NT2/D1 (cell line): ENCODE measurements around the gene MYO1E.

Experiments used
- DNase-seq: peaks from one replicate; pipeline ENCODE4 v3.0.0-alpha.2; 2011; ENCODE audit warnings: low read depth, low spot score
- H3K27me3 ChIP-seq: 2 replicates; pipeline ENCODE4 v1.6.0; 2011; ENCODE audit warnings: mild to moderate bottlenecking; ENCODE audit not compliant: insufficient read length, insufficient read depth
- H3K36me3 ChIP-seq: 2 replicates; pipeline ENCODE4 v1.6.1; 2011; ENCODE audit warnings: mild to moderate bottlenecking, low read length, mixed read lengths; ENCODE audit not compliant: insufficient read depth, insufficient read length
- H3K4me1 ChIP-seq: 2 replicates; pipeline ENCODE4 v1.5.1; 2011; ENCODE audit not compliant: insufficient read depth, insufficient read length
- H3K4me3 ChIP-seq: 2 replicates; pipeline ENCODE4 v1.5.1; 2011; ENCODE audit warnings: low read depth; ENCODE audit not compliant: insufficient read length
- H3K9ac ChIP-seq: 2 replicates; pipeline ENCODE4 v1.6.0; 2011; ENCODE audit warnings: low read depth; ENCODE audit not compliant: insufficient read length
- H3K9me3 ChIP-seq: 2 replicates; pipeline ENCODE4 v1.5.1; 2011; ENCODE audit warnings: mild to moderate bottlenecking, low read length; ENCODE audit not compliant: insufficient read depth
- SUZ12 ChIP-seq: IDR thresholded peaks from 2 replicates; pipeline ENCODE4 v1.6.1; 2011; ENCODE audit not compliant: insufficient read length, insufficient read depth; ENCODE audit errors: extremely low read depth
- YY1 ChIP-seq: IDR thresholded peaks from 2 replicates; pipeline ENCODE4 v1.6.1; 2011; ENCODE audit not compliant: insufficient read length, insufficient read depth
- ZNF274 ChIP-seq: IDR thresholded peaks from 2 replicates; pipeline ENCODE4 v1.6.1; 2011; ENCODE audit warnings: mild to moderate bottlenecking, low read depth, low read length

Gene MYO1E

GRCh38 chr15:59296181-59296617 is 76.5 kb downstream of the MYO1E start:
- H3K9ac ChIP-seq = no peak overlapping the region
- H3K27me3 ChIP-seq = no peaks in the 10 kb centered on the region
- no peaks in the 10 kb centered on the region for H3K9me3 ChIP-seq
- peaks cover 5% of the 10 kb centered on the region for H3K4me1 ChIP-seq
- TF ChIP-seq YY1 = no peak
- no peak for TF ChIP-seq ZNF274
- TF ChIP-seq SUZ12 = no peak
- no peaks in the 10 kb centered on the region for H3K36me3 ChIP-seq
- no peak overlapping the region for H3K4me3 ChIP-seq
- no peak for DNase-seq

- Histone ChIP-seq H3K9me3 (no peaks in the 10 kb centered on the region), H3K36me3 (no peaks in the 10 kb centered on the region), H3K4me3 (no peak overlapping the region), H3K9ac (no peak overlapping the region), H3K4me1 (peaks cover 5% of the 10 kb centered on the region), H3K27me3 (no peaks in the 10 kb centered on the region)
- DNase-seq = no peak
- no peak for TF ChIP-seq ZNF274
These were observed 77.2 kb downstream of the MYO1E start for GRCh38 chr15:59295261-59296001.

DNA sequence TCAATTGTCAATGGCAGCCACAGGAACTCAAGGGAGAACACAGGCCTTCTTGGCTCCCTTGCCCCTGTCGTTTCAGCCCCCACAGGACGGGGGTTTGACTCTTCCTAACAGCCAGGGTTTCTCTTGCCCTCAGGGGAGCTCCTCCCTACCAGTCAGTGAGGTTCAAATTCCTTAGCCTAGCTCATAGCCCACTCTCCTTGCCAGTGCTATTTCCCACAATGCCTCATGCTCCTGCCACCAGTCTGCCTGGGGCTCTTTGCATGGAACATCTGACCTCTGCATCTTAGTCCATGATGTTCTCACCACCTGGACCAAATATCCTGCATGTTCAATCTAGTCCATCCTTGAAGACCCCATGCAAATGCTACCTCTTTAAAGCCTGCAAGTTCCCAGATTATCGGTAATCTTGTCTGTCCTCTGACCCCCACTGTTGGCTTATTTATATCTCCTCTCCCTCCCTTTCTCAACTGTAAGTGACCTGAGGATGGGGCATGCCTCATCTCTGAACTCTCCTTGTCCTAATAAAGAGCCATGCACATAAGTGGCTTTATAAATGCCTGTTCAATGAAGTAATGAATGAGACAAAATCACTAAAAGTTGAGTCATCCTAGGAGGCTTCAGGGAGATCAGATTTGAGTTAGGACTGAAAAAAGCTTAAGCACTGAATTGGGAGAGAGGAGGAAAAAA is 78.0 kb downstream of the MYO1E start:
- H3K36me3 ChIP-seq = no peaks in the 10 kb centered on the region
- no peaks in the 10 kb centered on the region for H3K27me3 ChIP-seq
- no peak overlapping the region for H3K4me3 ChIP-seq
- no peak for DNase-seq
- no peak overlapping the region for H3K9ac ChIP-seq
- H3K9me3 ChIP-seq = no peaks in the 10 kb centered on the region
- TF ChIP-seq YY1 (no peak), ZNF274 (no peak), SUZ12 (no peak)
- H3K4me1 ChIP-seq = peaks cover 5% of the 10 kb centered on the region

DNA sequence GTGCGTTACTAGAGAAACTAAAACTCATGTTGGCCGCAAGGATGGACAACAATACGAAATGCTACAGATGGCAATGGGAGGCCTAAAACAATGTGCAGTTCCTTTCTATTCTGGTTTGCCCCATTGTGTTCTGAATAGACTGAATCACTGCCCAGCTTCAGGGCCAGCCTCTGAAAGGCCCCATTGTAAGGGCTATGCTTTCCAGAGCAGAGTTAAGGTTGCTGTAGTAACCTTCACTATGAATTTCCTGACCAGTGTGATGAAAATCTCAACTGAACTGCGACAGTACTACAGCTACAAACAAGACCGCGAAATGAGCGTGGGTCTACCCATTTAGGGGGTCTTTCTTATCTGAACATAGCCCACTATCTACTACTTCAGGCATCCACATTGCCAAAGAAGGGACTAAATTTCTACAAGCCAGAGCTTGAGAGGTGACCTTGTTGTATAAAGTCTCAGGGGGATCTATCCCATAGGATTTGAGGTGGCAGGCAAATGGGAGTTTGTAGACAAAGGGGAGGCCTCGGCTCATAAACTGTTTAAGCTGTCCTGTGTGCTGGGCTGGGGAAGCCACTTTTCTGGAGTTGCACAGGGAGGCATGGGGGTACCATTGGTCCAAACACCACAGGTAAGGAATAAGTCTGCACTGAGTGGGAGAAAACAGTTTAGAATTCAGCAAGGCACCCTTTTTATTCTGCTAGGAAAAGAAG is 80.1 kb downstream of the MYO1E start:
- Histone ChIP-seq H3K4me3 (no peak overlapping the region), H3K4me1 (peaks cover 5% of the 10 kb centered on the region), H3K27me3 (no peaks in the 10 kb centered on the region), H3K9ac (no peak overlapping the region), H3K9me3 (no peaks in the 10 kb centered on the region), H3K36me3 (no peaks in the 10 kb centered on the region)
- TF ChIP-seq ZNF274 (no peak), SUZ12 (no peak), YY1 (no peak)
- DNase-seq = no peak

- Histone ChIP-seq H3K27me3 (no peaks in the 10 kb centered on the region), H3K4me3 (no peak overlapping the region), H3K9ac (no peak overlapping the region), H3K36me3 (no peaks in the 10 kb centered on the region), H3K4me1 (peaks cover 5% of the 10 kb centered on the region), H3K9me3 (no peaks in the 10 kb centered on the region)
- TF ChIP-seq YY1 = no peak
- no peak for TF ChIP-seq ZNF274
- TF ChIP-seq SUZ12 = no peak
- no peak for DNase-seq
These were observed 81.5 kb downstream of the MYO1E start for GRCh38 chr15:59291213-59291549.

DNA sequence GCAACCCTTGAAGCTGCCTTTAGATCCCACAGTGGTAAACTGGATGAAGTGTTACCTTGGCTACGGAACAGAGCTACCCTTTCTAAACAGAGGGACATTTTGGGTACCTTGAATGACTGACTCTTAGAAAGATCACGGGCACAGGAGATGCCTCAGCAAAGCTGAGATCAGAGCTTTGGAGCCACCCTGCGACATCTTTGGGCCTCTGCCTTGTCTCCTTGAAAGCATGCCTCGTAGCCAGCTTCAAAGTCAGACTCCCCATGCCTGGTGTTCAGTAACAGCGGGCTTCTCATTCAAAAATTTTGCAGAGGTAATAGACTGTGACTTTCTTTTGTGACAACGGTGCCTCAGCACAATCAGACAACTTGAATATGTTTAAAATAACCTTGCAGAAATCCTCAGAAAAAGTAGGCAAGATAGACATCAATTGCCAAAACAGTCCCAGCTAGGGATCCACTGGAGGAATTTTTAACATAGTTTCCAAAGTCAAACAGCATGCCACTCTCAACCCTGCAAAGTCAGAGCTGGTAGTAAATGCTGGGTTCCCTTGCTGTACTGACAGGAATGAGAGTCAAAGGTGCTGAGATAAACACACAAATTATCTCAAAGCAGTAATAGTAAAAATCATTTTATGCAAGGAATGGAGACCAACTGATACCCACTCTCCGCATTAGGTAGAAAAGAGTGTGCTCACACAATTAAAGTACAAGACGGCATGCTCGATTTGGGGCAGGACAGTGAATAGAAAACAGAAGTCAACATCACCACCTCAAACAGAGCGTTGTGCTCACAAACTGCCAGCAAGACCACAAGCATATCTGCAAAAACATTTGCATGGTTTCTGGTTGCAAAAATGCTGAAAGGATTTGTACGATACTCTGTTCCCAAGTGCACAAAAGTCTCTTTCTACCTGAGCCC is 82.1 kb downstream of the MYO1E start:
- Histone ChIP-seq H3K4me3 (no peak overlapping the region), H3K27me3 (no peaks in the 10 kb centered on the region), H3K9ac (no peak overlapping the region), H3K36me3 (no peaks in the 10 kb centered on the region), H3K4me1 (peaks cover 5% of the 10 kb centered on the region), H3K9me3 (no peaks in the 10 kb centered on the region)
- TF ChIP-seq SUZ12 (no peak), ZNF274 (no peak)
- DNase-seq = no peak
